OCI-LY1 (cell line): ENCODE measurements around the gene ZSCAN12.

ENCODE experiments used
- H2AFZ ChIP-seq: fragments of 200-600 bp; sonication (generic), shearing (Covaris generic); 2 replicates; pipeline ENCODE4 v1.6.0; 2014; ENCODE audit warnings: antibody characterized with exemption, mild to moderate bottlenecking, low read length
- H3F3A ChIP-seq: fragments of 200-600 bp; sonication (generic), shearing (Covaris generic); 2 replicates; pipeline ENCODE4 v1.6.0; 2014; ENCODE audit warnings: mild to moderate bottlenecking, antibody characterized with exemption, low read length, moderate library complexity; ENCODE audit not compliant: insufficient read depth
- H3K27ac ChIP-seq: fragments of 200-600 bp; sonication (generic); 2 replicates; pipeline ENCODE4 v1.5.1; 2014; ENCODE audit warnings: low read length, mixed run types, mild to moderate bottlenecking, low read depth; ENCODE audit not compliant: poor library complexity, severe bottlenecking
- H3K27me3 ChIP-seq: fragments of 200-600 bp; sonication (generic); 2 replicates; pipeline ENCODE4 v1.6.0; 2014; ENCODE audit warnings: antibody characterized with exemption, mild to moderate bottlenecking, low read length, moderate library complexity; ENCODE audit not compliant: insufficient read depth
- H3K36me3 ChIP-seq: fragments of 200-600 bp; sonication (generic); 2 replicates; pipeline ENCODE4 v1.6.1; 2014; ENCODE audit warnings: mild to moderate bottlenecking, antibody characterized with exemption, low read length, moderate library complexity, mixed read lengths; ENCODE audit not compliant: insufficient read depth
- H3K4me1 ChIP-seq: fragments of 200-600 bp; sonication (generic); 2 replicates; pipeline ENCODE4 v1.5.1; 2014; ENCODE audit warnings: mild to moderate bottlenecking, low read length, moderate library complexity; ENCODE audit not compliant: insufficient read depth, severe bottlenecking
- H3K4me2 ChIP-seq: fragments of 200-600 bp; sonication (generic), shearing (Covaris generic); 2 replicates; pipeline ENCODE4 v1.6.1; 2014; ENCODE audit warnings: low read length
- H3K4me3 ChIP-seq: fragments of 200-600 bp; sonication (generic); 2 replicates; pipeline ENCODE4 v1.5.1; 2014; ENCODE audit warnings: low read length, low read depth, mild to moderate bottlenecking, mixed read lengths; ENCODE audit not compliant: poor library complexity, severe bottlenecking
- H3K79me2 ChIP-seq: fragments of 200-600 bp; shearing (Covaris generic); 2 replicates; pipeline ENCODE4 v1.6.1; 2016; ENCODE audit warnings: mixed run types, low read length, mixed read lengths; ENCODE audit not compliant: insufficient read depth
- H3K9ac ChIP-seq: fragments of 200-600 bp; sonication (generic), shearing (Covaris generic); 2 replicates; pipeline ENCODE4 v1.6.1; 2014; ENCODE audit warnings: mild to moderate bottlenecking, low read length, mixed read lengths
- H3K9me2 ChIP-seq: fragments of 200-600 bp; sonication (generic), shearing (Covaris generic); 2 replicates; pipeline ENCODE4 v1.6.1; 2014; ENCODE audit warnings: low read depth, mild to moderate bottlenecking, low read length, mixed read lengths
- H3K9me3 ChIP-seq: fragments of 200-600 bp; shearing (Covaris generic); 2 replicates; pipeline ENCODE4 v1.6.1; 2014; ENCODE audit warnings: low read length, mixed read lengths
- H4K20me1 ChIP-seq: fragments of 200-600 bp; sonication (generic), shearing (Covaris generic); 2 replicates; pipeline ENCODE4 v1.6.0; 2016; ENCODE audit warnings: mild to moderate bottlenecking, low read length; ENCODE audit not compliant: insufficient read depth
- EZH2 ChIP-seq: fragments of 200-600 bp; sonication (generic), shearing (Covaris generic); IDR thresholded peaks from 2 replicates; pipeline ENCODE4 v1.8.0; 2017; ENCODE audit warnings: borderline replicate concordance, mixed run types, mild to moderate bottlenecking, antibody characterized with exemption, low read length, moderate library complexity, mixed read lengths
- TF ChIP-seq, protein P1 (sequence below): fragments of 200-600 bp; sonication (generic), shearing (Covaris generic); IDR thresholded peaks from 2 replicates; pipeline ENCODE4 v1.5.1; 2017; ENCODE audit warnings: mild to moderate bottlenecking, antibody characterized with exemption, low read length, moderate library complexity, mixed read lengths

ZSCAN12 gene

GRCh38 chr6:28351493-28351925, 48.0 kb downstream of the ZSCAN12 start:
- TF ChIP-seq, protein P1, sequence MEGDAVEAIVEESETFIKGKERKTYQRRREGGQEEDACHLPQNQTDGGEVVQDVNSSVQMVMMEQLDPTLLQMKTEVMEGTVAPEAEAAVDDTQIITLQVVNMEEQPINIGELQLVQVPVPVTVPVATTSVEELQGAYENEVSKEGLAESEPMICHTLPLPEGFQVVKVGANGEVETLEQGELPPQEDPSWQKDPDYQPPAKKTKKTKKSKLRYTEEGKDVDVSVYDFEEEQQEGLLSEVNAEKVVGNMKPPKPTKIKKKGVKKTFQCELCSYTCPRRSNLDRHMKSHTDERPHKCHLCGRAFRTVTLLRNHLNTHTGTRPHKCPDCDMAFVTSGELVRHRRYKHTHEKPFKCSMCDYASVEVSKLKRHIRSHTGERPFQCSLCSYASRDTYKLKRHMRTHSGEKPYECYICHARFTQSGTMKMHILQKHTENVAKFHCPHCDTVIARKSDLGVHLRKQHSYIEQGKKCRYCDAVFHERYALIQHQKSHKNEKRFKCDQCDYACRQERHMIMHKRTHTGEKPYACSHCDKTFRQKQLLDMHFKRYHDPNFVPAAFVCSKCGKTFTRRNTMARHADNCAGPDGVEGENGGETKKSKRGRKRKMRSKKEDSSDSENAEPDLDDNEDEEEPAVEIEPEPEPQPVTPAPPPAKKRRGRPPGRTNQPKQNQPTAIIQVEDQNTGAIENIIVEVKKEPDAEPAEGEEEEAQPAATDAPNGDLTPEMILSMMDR = no peak
- no peak for TF ChIP-seq EZH2
- H3K4me2 ChIP-seq = peak overlapping the region; percentile 94
- H3K9me2 ChIP-seq = no peaks in the 10 kb centered on the region
- H3K9ac ChIP-seq = no peak overlapping the region
- no peaks in the 10 kb centered on the region for H3K27me3 ChIP-seq
- peak overlapping the region; percentile 92 for H3K4me3 ChIP-seq
- H3K4me1 ChIP-seq = peaks cover 30% of the 10 kb centered on the region
- peaks cover 16% of the 10 kb centered on the region for H3K79me2 ChIP-seq
- no peak overlapping the region for H3K27ac ChIP-seq
- H4K20me1 ChIP-seq = no peaks in the 10 kb centered on the region
- H3F3A ChIP-seq = no peaks in the 10 kb centered on the region
- peaks cover 8% of the 10 kb centered on the region; the same call in 1 of the 2 replicates for H3K9me3 ChIP-seq
- no peak overlapping the region for H2AFZ ChIP-seq
- H3K36me3 ChIP-seq = peaks cover 20% of the 10 kb centered on the region

- peaks cover 20% of the 10 kb centered on the region for H3K36me3 ChIP-seq
- peak overlapping the region; percentile 1 for H3K27ac ChIP-seq
- H3K9ac ChIP-seq = peak overlapping the region; percentile 87
- no peak overlapping the region for H2AFZ ChIP-seq
- TF ChIP-seq, protein P1 = no peak
- no peak for TF ChIP-seq EZH2
- H3K79me2 ChIP-seq = peaks cover 16% of the 10 kb centered on the region
- peaks cover 27% of the 10 kb centered on the region for H3K4me1 ChIP-seq
- peak overlapping the region; percentile 92 for H3K4me3 ChIP-seq
- H3K27me3 ChIP-seq = no peaks in the 10 kb centered on the region
- H4K20me1 ChIP-seq = no peaks in the 10 kb centered on the region
- H3F3A ChIP-seq = no peaks in the 10 kb centered on the region
- peak overlapping the region; percentile 94 for H3K4me2 ChIP-seq
- H3K9me2 ChIP-seq = no peaks in the 10 kb centered on the region
- peaks cover 8% of the 10 kb centered on the region; the same call in 1 of the 2 replicates for H3K9me3 ChIP-seq
Measured at GRCh38 chr6:28351087-28351486, 48.5 kb downstream of the ZSCAN12 start.

- Histone ChIP-seq H3K9me2 (no peaks in the 10 kb centered on the region), H3K36me3 (peaks cover 20% of the 10 kb centered on the region), H4K20me1 (no peaks in the 10 kb centered on the region), H3K4me2 (peak within 1 kb of the TSS; percentile 94), H3K4me3 (peak within 1 kb of the TSS; percentile 92), H3K9me3 (peaks cover 8% of the 10 kb centered on the region; the same call in 1 of the 2 replicates), H3K27ac (peak within 1 kb of the TSS; percentile 76), H2AFZ (peak within 1 kb of the TSS; percentile 100), H3K79me2 (peaks cover 16% of the 10 kb centered on the region), H3F3A (no peaks in the 10 kb centered on the region), H3K9ac (peak within 1 kb of the TSS; percentile 87), H3K4me1 (peaks cover 19% of the 10 kb centered on the region), H3K27me3 (no peaks in the 10 kb centered on the region)
- TF ChIP-seq, protein P1 = no peak
Measured at GRCh38 chr6:28349892-28350737, 49.4 kb downstream of the ZSCAN12 start, which contains the start of gene ZKSCAN3. Gene ZKSCAN3, plus strand, starts transcription at chr6:28349947. Its CDS starts 9,640 bp downstream, at chr6:28359587.
